Myocyte (in vitro differentiated cells): ENCODE measurements around the gene KLHL29. TPM values are rescaled to one million over a fixed set of nuclear protein-coding genes. Genes with fewer than 3 reads are reported as not detected.

Source experiments
- DNase-seq: peaks from one replicate; pipeline ENCODE4 v3.0.0-alpha.2; 2012; ENCODE audit warnings: low read depth
- total RNA-seq: library from RNA; depleted of rRNA; stranded (reverse); fragments of >200 nt; gene quantifications from 2 replicates; pipeline ENCODE4 v1.2.3, GENCODE V29; 2014

The KLHL29 gene
- total RNA-seq, 1 donor from 2014 or later = 3.6 TPM

DNA sequence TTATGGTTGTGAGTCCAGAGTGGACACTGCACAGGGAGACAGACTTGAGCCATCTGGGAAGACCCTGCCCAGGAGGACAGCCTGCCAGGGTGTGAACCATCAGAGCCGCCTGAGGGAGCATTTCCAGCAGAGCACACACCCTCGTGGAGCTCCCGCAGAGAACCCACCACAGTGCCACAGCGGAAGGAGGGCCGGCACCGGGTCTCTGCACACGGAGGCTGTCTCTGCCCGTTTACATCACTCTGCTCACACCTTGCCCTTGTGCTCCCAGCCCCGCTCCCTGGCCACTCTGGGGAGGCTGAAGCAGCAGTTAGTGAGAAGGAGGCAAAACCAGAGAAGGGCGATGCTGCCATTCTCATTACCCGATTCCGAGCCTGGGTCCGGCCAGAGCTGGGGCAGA is 161.9 kb downstream of the KLHL29 start:
- DNase-seq = no peak

GRCh38 chr2:23547725-23548124 is 162.7 kb downstream of the KLHL29 start:
- no peak for DNase-seq

DNA sequence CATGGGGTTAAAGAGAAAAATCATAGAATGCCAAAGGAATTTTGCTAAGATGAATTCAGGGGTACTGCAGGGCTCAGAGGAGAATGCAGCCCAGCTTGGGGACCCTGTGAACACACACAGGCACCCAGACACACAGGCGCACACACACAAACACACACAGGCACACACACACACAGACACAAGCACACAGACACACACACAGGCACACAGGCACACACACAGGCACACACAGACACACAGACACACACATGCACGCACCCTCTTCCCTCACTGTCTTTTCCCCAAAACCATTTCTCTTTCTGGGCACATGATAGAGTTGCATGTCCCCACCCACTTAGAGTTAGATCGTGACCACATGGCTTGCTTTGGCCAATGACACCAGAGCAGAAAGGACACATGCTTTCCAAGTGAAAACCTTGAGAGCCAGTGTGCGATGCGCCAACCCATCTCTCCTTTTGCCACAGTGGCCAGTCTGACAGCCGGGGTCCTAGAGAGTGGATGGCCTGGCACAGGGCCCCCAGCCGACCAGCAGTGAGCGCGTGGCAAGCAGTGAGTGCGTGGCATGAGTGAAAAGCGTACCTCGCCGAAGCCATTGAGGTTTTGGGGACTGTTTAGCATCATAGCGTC is 163.3 kb downstream of the KLHL29 start:
- no peak for DNase-seq

GRCh38 chr2:23549051-23549450 is 164.1 kb downstream of the KLHL29 start:
- DNase-seq = no peak

DNA sequence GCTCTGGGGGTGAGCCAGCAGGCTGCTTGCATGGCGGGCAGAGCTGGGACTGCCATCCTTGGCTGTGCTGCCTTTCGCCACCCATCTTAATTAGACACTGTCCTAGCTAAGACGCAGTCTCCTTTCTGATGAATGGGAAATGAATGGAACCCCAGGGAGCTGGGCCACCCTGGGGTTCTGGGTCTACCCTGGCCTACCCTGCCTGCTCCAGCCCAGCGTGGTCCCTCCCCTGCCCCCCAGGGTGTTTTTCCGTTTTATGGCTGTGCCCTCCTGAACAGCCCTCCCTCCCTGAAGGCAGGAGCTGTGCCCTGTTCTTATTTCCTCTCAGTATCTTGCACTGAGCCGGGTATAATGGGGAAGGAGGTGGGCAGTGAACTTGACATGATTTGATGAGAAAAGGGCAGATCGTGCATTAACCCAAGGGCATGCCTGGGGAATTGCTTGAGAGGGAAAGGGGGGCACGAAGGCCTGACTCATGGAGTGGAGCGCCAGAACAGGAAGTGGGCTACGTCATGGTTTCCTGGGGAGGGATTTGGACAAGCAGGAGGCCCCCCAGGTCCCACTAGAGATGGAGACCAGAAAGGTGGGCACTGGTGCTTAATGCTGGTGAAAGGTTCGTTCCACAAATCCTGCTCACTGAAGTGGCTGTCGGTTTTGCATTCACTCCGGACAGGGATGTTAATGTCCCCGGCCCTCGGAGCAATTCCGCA is 165.0 kb downstream of the KLHL29 start:
- no peak for DNase-seq

DNA sequence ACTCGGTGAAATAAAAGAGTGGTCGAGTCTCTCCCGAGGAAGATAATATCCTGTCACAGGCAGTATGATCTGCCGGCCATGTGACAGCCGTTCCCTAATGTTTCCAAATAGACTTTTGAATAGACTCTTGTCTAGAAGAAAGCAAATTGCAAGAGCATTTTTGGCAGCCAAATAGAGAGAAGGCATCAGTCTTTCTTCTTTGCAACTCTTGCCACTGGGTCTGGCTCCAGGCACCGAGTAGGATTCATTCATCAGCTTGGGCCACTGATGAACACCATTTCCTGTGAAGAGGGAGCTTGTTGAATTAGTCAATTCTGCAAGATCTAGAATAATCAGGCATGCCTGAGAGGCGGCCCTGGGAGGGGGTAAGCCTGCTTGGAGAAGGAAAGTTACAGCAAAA is 165.6 kb downstream of the KLHL29 start:
- no peak for DNase-seq

DNA sequence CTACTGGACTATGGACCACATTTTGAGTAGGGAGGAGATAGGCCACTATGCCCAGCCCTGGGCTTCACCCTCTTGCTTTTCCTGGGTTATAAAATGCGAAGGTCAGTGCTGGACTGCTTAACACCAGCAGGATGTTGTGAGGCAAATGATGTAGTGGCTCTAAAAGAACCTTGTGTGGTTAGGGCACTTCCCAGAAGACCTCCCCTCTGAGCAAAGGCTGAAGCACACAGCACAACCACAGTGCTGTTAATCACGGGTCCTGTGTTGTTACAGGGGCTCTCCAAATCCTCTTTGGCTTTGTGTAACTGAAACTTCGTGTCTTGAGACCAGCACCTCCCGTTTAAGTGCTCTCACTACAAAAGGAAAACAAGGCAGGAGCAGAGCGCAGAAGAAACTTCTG is 166.9 kb downstream of the KLHL29 start:
- DNase-seq = no peak

GRCh38 chr2:23553561-23553960 is 168.6 kb downstream of the KLHL29 start:
- no peak for DNase-seq

- no peak for DNase-seq
Observed at GRCh38 chr2:23554054-23554697, 169.2 kb downstream of the KLHL29 start.

GRCh38 chr2:23555944-23556343 is 171.0 kb downstream of the KLHL29 start:
- DNase-seq = no peak

DNA sequence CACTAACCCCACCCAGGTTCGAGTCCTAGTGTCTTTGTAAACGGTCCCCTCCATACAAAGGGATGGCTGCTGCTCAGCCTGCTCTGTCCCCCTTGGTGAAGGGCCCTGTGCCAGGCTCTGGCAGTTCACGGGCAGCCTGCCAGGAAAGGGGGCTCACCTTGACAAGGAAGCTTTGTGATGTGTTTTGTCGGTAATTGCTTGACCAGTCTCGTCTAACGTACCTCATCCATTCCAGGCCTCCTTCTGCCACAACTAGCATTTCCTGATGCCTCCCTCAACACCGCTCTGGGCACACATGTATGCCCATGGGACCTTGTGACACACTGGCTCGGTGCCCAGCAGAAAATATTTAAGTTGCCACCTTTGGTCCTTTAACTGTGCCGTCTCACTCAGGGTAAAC is 171.9 kb downstream of the KLHL29 start:
- DNase-seq = no peak

GRCh38 chr2:23557455-23557854 is 172.5 kb downstream of the KLHL29 start:
- DNase-seq = no peak

GRCh38 chr2:23559561-23560239 is 174.7 kb downstream of the KLHL29 start:
- no peak for DNase-seq

GRCh38 chr2:23561088-23561487 is 176.1 kb downstream of the KLHL29 start:
- DNase-seq = no peak

- no peak for DNase-seq
Observed at GRCh38 chr2:23561544-23561943, 176.6 kb downstream of the KLHL29 start.

- no peak for DNase-seq
Observed at GRCh38 chr2:23562143-23562542, 177.2 kb downstream of the KLHL29 start.

DNA sequence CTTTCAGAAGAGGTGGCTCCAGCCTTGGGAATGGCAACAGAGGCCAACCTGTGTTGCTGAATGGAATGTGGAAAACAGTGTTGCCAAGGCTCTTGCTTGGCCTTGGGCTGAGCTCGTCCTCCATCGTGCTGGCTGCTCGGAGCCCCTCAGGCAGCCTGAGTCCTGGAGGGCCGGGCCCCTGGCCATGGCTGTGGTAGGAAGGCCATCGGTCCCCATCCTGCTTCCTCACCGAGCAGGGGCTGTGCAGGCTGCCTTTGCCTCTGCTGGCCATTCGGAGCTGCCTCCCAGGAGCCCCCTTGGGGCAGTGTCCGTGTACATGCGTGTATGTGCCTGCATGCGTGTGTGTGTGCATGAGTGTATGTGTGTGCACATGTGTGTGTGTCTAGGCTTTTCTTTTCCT is 178.2 kb downstream of the KLHL29 start:
- DNase-seq = no peak

GRCh38 chr2:23563673-23564614 is 179.0 kb downstream of the KLHL29 start:
- DNase-seq = peak; percentile 97

DNA sequence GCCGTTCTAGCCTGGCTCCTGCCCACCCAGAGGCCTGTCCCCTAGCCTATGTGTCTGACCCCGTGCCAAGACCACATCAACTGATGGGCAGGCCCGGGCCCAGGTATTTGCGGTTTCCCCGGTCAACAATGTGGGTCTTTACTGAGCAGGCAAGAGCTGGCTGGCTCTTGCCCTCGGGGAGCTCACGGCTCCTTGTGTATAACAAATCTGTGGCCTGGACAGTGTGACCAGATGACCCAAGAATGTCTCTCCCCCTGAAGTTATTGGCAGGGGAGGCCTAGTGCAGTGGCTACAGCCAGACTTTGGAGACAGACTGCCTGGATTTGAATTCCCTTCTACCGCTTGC is 179.6 kb downstream of the KLHL29 start:
- peak; percentile 90 for DNase-seq

DNA sequence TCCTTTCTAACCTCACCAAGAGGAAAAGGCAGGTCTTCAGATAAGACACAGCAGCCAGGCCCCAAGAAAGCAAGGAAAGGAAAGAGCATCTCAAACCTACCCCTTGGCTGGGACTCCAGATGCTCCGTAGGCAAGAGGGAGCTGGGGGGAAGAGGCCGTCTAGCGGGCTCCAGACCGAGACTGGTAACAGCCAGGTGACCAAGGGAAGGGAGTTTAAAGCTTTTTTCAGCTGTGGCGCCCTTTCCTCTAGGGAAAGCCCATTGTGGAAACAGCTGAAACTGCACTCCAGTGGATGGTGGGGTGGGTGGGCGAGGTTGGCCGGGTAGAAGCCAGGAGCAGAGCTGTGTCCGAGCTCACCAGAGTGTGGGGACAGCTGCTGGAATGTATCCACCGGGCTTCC is 180.4 kb downstream of the KLHL29 start:
- peak; percentile 42 for DNase-seq

GRCh38 chr2:23565814-23566213 is 180.8 kb downstream of the KLHL29 start:
- peak; percentile 44 for DNase-seq
